PC-3 (cell line): ENCODE measurements around the gene LRFN4.

Experiments used
- CTCF ChIP-seq: fragments of 300-600 bp; sonication (generic); conservative IDR thresholded peaks from 2 replicates; pipeline ENCODE4 v1.5.1; 2017; ENCODE audit warnings: antibody characterized with exemption, low read depth, mild to moderate bottlenecking, low read length
- EZH2 ChIP-seq: fragments of 300-600 bp; sonication (generic); IDR thresholded peaks from one replicate; pipeline ENCODE4 v1.6.1; 2017; ENCODE audit warnings: antibody characterized with exemption, mild to moderate bottlenecking, low read length; ENCODE audit not compliant: unreplicated experiment

- TF ChIP-seq CTCF (no peak), EZH2 (no peak)
Observed at GRCh38 chr11:66864172-66864901, 7.5 kb downstream of the LRFN4 start.
